Fibroblast of lung (primary cell): ENCODE measurements around the gene FAM13A. TPM values are rescaled to one million over a fixed set of nuclear protein-coding genes. Genes with fewer than 3 reads are reported as not detected.

Experiments
- DNase-seq, 2 donors: peaks; one replicate each; pipeline versions ENCODE4 v3.0.0 to v3.0.0-alpha.2; 2010; ENCODE audit warnings: low read depth in 2 of 2
- H2AFZ ChIP-seq: 2 replicates; pipeline ENCODE4 v1.5.1; 2012; ENCODE audit warnings: low read length, control low read depth, inconsistent platforms
- H3K27ac ChIP-seq: 2 replicates; pipeline ENCODE4 v1.5.1; 2011; ENCODE audit warnings: low read length, control low read depth; ENCODE audit not compliant: insufficient read depth
- H3K27me3 ChIP-seq: 2 replicates; pipeline ENCODE4 v1.5.1; 2011; ENCODE audit warnings: mild to moderate bottlenecking, low read length; ENCODE audit not compliant: control insufficient read depth, insufficient read depth
- H3K36me3 ChIP-seq: 2 replicates; pipeline ENCODE4 v1.5.1; 2011; ENCODE audit warnings: low read length; ENCODE audit not compliant: control insufficient read depth, insufficient read depth
- H3K4me1 ChIP-seq: 2 replicates; pipeline ENCODE4 v1.5.1; 2011; ENCODE audit warnings: low read length; ENCODE audit not compliant: control insufficient read depth, insufficient read depth; ENCODE audit errors: extremely low read depth
- H3K4me2 ChIP-seq: 2 replicates; pipeline ENCODE4 v1.5.1; 2011; ENCODE audit warnings: low read length, control low read depth; ENCODE audit not compliant: insufficient read depth; ENCODE audit errors: extremely low read depth
- H3K4me3 ChIP-seq, 4 experiments: fragments of 200-600 bp in 1 of 4; sonication (generic) in 1 of 4; replicated peaks in 1 of 4; 2 replicates each; pipeline ENCODE4 v1.5.1; 2011 to 2016; ENCODE audit warnings: low read length in 4 of 4, low read depth in 3 of 4, mild to moderate bottlenecking in 3 of 4, control low read depth in 2 of 4, inconsistent platforms in 1 of 4, mixed read lengths in 1 of 4; ENCODE audit not compliant: insufficient read depth in 1 of 4; ENCODE audit errors: control extremely low read depth in 1 of 4
- H3K79me2 ChIP-seq: 2 replicates; pipeline ENCODE4 v1.5.1; 2012; ENCODE audit warnings: mild to moderate bottlenecking, low read length, inconsistent platforms; ENCODE audit not compliant: control insufficient read depth, insufficient read depth
- H3K9ac ChIP-seq: 2 replicates; pipeline ENCODE4 v1.5.1; 2011; ENCODE audit warnings: mild to moderate bottlenecking, low read length, control low read depth; ENCODE audit not compliant: insufficient read depth
- H3K9me3 ChIP-seq: 2 replicates; pipeline ENCODE4 v1.5.1; 2012; ENCODE audit warnings: low read depth, low read length; ENCODE audit not compliant: control insufficient read depth, insufficient read depth
- H4K20me1 ChIP-seq: 2 replicates; pipeline ENCODE4 v1.5.1; 2011; ENCODE audit warnings: low read length; ENCODE audit not compliant: control insufficient read depth, insufficient read depth; ENCODE audit errors: extremely low read depth
- EZH2 ChIP-seq: IDR thresholded peaks from 2 replicates; pipeline ENCODE4 v1.5.1; 2012; ENCODE audit warnings: low read length, control low read depth, mild to moderate bottlenecking; ENCODE audit errors: missing control alignments
- polyA plus RNA-seq, 2 donors: library from polyadenylated mRNA; depleted of rRNA in 1 of 2; stranded (reverse) in 1 of 2; unstranded in 1 of 2; fragments of >200 nt; gene quantifications; 2 replicates each; pipeline ENCODE4 v1.2.1, GENCODE V29; 2011 to 2012; ENCODE audit warnings: missing spikeins in 1 of 2
- total RNA-seq: library from RNA; depleted of rRNA; stranded (reverse); fragments of >200 nt; gene quantifications from 2 replicates; pipeline ENCODE4 v1.2.1, GENCODE V29; 2014
- TF ChIP-seq, protein P1 (sequence below), 2 donors: IDR thresholded peaks in 1 of 2; conservative IDR thresholded peaks in 1 of 2; 1 replicate in 1 of 2; 2 replicates in 1 of 2; pipeline ENCODE4 v1.5.1; 2011 to 2012; ENCODE audit warnings: low read length in 2 of 2, control low read depth in 1 of 2, inconsistent platforms in 1 of 2, low read depth in 1 of 2, mild to moderate bottlenecking in 1 of 2

FAM13A gene
- total and polyA plus RNA-seq, 2 donors (not counting 1 experiment from before 2014, with no cell fraction given): 14.3 to 23.9 TPM

DNA sequence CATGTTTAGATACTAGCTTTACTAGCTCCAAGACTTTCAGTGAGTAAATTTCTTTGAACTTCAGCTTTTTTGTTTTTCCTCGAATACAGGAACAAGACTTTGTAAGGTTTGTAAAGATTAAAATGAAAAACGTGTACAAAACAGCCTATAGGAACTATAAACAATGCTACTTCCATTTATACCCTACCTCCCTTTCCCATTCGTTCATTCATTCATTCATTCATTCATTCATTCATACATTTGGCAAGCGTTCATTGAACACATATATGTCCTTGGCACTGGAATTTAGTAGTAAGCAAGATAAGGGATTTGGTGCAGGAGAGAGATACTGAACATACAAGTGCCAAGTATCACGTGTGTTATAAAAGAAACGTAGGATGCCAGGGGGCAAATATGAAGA is 293.9 kb downstream of the FAM13A start:
- no peak overlapping the region for H3K4me2 ChIP-seq
- H3K9ac ChIP-seq: no peak overlapping the region
- H3K4me3 ChIP-seq: no peak overlapping the region
- H3K27ac ChIP-seq: no peak overlapping the region
- no peaks in the 10 kb centered on the region for H3K79me2 ChIP-seq
- no peak for DNase-seq
- H2AFZ ChIP-seq: no peak overlapping the region
- no peaks in the 10 kb centered on the region for H3K9me3 ChIP-seq
- TF ChIP-seq EZH2: no peak
- TF ChIP-seq, protein P1, sequence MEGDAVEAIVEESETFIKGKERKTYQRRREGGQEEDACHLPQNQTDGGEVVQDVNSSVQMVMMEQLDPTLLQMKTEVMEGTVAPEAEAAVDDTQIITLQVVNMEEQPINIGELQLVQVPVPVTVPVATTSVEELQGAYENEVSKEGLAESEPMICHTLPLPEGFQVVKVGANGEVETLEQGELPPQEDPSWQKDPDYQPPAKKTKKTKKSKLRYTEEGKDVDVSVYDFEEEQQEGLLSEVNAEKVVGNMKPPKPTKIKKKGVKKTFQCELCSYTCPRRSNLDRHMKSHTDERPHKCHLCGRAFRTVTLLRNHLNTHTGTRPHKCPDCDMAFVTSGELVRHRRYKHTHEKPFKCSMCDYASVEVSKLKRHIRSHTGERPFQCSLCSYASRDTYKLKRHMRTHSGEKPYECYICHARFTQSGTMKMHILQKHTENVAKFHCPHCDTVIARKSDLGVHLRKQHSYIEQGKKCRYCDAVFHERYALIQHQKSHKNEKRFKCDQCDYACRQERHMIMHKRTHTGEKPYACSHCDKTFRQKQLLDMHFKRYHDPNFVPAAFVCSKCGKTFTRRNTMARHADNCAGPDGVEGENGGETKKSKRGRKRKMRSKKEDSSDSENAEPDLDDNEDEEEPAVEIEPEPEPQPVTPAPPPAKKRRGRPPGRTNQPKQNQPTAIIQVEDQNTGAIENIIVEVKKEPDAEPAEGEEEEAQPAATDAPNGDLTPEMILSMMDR (conservative IDR thresholded peaks at IDR 0.05 in 1 of 2, IDR thresholded peaks at IDR 0.05 in 1 of 2; ENCODE audit: low read depth in 1 of 2, low read length in 2 of 2): no peak
- no peaks in the 10 kb centered on the region for H4K20me1 ChIP-seq
- H3K36me3 ChIP-seq: no peaks in the 10 kb centered on the region
- H3K4me1 ChIP-seq: peaks cover 19% of the 10 kb centered on the region
- H3K27me3 ChIP-seq: no peaks in the 10 kb centered on the region

DNA sequence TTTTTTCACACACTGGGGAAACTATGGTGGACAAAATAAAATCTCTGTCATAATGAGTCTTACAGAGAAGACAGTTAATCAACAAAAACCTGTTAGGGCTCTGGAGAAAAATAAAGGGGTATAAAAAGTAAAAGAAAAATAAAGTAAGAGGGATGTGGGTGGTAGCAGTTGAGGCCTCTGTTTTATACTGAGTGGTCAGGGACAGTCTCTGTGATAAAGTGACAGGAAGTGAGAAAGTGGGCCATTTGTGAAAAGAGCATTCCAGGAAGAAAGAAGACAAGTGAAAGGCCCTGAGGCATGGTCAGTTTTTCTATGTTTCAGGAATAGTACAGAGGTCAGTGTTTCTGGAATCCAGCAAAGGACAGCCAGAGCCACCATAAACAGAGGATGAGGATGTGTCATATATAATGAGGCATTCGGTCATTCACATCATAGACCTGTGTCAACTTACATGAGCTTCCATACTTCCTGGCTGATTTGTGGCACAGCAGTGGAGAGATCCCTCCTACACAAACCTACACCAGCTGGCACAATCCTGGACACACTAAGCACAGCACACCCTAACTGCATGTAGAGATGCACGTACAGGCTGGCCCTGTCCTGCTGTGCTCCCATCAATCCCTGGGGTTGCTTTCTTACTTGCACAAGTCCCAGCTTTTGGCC is 295.0 kb downstream of the FAM13A start:
- TF ChIP-seq, protein P1 (conservative IDR thresholded peaks at IDR 0.05 in 1 of 2, IDR thresholded peaks at IDR 0.05 in 1 of 2; ENCODE audit: low read depth in 1 of 2, low read length in 2 of 2): no peak
- no peak for TF ChIP-seq EZH2
- no peak overlapping the region for H2AFZ ChIP-seq
- no peaks in the 10 kb centered on the region for H4K20me1 ChIP-seq

DNA sequence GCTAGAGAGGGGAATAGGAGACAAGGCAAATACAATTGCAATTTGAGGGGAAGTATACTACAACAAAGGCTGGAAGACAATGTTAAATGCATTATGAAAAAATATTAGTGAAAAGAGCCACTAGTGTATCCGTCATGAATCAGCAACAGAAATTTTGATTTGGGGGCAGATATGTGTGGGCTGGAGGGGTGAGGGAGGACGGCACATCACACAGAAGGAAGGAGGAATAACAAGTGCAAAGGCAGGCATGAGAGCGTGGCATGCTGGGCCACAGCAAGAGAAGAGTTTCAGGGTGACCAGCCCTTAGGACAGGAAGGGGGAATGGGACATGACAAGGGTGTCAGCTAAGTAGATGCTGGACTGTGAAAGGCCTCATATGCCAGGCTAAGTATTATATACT is 295.6 kb downstream of the FAM13A start:
- no peak overlapping the region for H3K27ac ChIP-seq
- no peak overlapping the region for H3K9ac ChIP-seq
- peaks cover 19% of the 10 kb centered on the region for H3K4me1 ChIP-seq
- H3K27me3 ChIP-seq: no peaks in the 10 kb centered on the region
- H2AFZ ChIP-seq: no peak overlapping the region
- TF ChIP-seq, protein P1 (conservative IDR thresholded peaks at IDR 0.05 in 1 of 2, IDR thresholded peaks at IDR 0.05 in 1 of 2; ENCODE audit: low read depth in 1 of 2, low read length in 2 of 2): no peak
- no peak for TF ChIP-seq EZH2
- no peaks in the 10 kb centered on the region for H4K20me1 ChIP-seq
- no peaks in the 10 kb centered on the region for H3K36me3 ChIP-seq
- no peak overlapping the region for H3K4me2 ChIP-seq
- no peak for DNase-seq
- no peak overlapping the region for H3K4me3 ChIP-seq
- no peaks in the 10 kb centered on the region for H3K79me2 ChIP-seq
- H3K9me3 ChIP-seq: no peaks in the 10 kb centered on the region

More for the DNA sequence above, 295.0 kb downstream of the FAM13A start:
- Histone ChIP-seq H3K9ac (no peak overlapping the region), H3K27me3 (no peaks in the 10 kb centered on the region), H3K4me1 (peaks cover 19% of the 10 kb centered on the region), H3K9me3 (no peaks in the 10 kb centered on the region), H3K4me2 (no peak overlapping the region), H3K36me3 (no peaks in the 10 kb centered on the region), H3K79me2 (no peaks in the 10 kb centered on the region), H3K27ac (no peak overlapping the region), H3K4me3 (no peak overlapping the region)
- no peak for DNase-seq
